ENCODE results near the gene ANKRD6.

ANKRD6 gene

GRCh38 chr6:89471287-89471867 lies 38.4 kb downstream of the ANKRD6 start:
- TF ChIP-seq GATA3 (IDR thresholded peaks at IDR 0.05; ENCODE audit: low read depth, low read length): no peak
- no peak for TF ChIP-seq GATA2 (IDR thresholded peaks at IDR 0.05; ENCODE audit: low read depth, low read length)

DNA sequence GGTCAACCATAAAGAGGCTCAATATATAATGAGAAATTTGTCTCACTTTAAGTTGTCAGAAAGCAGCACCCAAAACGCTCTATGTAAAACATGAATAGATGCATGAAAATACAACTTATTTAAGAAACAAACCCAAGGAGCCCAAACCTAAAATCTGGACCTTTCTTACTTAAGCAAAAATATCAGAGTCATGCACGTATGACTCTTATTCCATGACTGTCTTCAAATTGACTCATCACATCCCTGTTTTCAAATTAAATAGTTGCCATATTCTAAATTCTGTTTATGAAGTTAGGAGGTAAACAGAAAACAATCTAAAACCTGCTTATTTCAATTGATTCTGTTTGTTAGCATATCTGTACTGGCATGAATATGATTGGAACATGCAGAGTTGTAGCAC lies 42.1 kb downstream of the ANKRD6 start:
- TF ChIP-seq GATA2 (IDR thresholded peaks at IDR 0.05; ENCODE audit: low read depth, low read length) (no peak), GATA3 (IDR thresholded peaks at IDR 0.05; ENCODE audit: low read depth, low read length) (no peak)

GRCh38 chr6:89475634-89476033 lies 42.7 kb downstream of the ANKRD6 start:
- TF ChIP-seq GATA3 (IDR thresholded peaks at IDR 0.05; ENCODE audit: low read depth, low read length): no peak
- no peak for TF ChIP-seq GATA2 (IDR thresholded peaks at IDR 0.05; ENCODE audit: low read depth, low read length)

DNA sequence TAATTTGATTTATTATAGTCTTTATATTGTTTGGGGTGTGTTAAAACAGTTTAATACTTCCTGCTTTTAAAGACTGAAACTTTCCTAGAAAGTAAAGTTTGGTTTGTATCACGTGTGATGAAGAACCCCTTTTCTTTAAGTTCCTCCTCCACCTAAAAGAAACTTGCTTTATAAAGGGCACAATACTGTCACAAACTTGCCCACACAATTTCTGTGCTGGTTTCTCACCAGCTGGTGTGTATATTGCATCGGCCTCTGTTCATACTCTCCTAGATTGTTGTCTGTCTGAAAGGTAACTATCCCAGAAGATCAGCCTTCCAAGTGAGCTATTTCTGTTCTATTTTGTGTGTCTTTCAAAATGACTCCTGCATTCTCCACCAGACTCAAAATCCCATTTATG lies 46.9 kb downstream of the ANKRD6 start:
- no peak for TF ChIP-seq GATA3 (IDR thresholded peaks at IDR 0.05; ENCODE audit: low read depth, low read length)
- no peak for TF ChIP-seq GATA2 (IDR thresholded peaks at IDR 0.05; ENCODE audit: low read depth, low read length)

DNA sequence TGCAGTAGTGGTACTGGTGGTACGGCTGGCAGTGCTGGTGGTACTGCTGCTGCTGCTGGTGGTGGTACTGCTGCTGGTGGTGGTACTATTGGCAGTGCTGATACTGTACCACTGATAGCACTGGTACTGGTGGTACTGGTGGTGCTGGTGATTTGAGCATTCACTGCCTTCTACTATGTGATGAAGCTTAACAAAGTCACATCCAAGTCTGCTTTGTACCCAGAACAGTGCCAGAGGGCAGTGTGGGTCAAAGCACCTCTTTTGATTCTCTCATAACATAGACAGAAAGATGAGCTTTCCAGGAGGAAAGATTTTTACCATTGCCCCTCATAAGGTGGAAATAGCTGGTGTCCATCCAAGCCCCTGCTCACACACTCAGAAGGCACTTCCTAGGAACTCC lies 48.7 kb downstream of the ANKRD6 start:
- no peak for TF ChIP-seq GATA2 (IDR thresholded peaks at IDR 0.05; ENCODE audit: low read depth, low read length)
- TF ChIP-seq GATA3 (IDR thresholded peaks at IDR 0.05; ENCODE audit: low read depth, low read length): no peak

- TF ChIP-seq GATA2 (IDR thresholded peaks at IDR 0.05; ENCODE audit: low read depth, low read length): no peak
- TF ChIP-seq GATA3 (IDR thresholded peaks at IDR 0.05; ENCODE audit: low read depth, low read length): no peak
These were observed 49.2 kb downstream of the ANKRD6 start for GRCh38 chr6:89482126-89482525.

- no peak for TF ChIP-seq GATA3 (IDR thresholded peaks at IDR 0.05; ENCODE audit: low read depth, low read length)
- no peak for TF ChIP-seq GATA2 (IDR thresholded peaks at IDR 0.05; ENCODE audit: low read depth, low read length)
These were observed 50.3 kb downstream of the ANKRD6 start for GRCh38 chr6:89483111-89483720.

DNA sequence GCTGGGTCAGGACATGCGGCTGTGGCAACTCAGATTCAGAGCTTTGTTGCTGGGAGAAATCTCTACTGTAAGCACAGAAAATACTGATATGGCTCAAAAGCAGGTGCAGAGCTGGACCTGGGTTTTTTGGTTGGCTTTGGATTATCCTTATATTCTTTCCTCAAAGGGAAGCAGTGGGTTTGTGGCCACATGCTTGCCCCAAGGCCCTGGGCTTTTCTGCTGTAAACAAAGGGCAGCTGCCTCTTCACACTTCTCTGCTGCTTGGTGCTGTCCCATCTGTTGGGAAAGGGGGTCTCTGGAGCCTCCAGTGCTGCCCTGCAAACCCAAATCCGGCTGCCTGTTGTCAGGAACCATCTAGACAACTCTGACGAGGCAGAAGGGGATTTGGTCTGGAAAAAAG lies 52.4 kb downstream of the ANKRD6 start:
- TF ChIP-seq GATA3 (IDR thresholded peaks at IDR 0.05; ENCODE audit: low read depth, low read length): no peak
- no peak for TF ChIP-seq GATA2 (IDR thresholded peaks at IDR 0.05; ENCODE audit: low read depth, low read length)

GRCh38 chr6:89487864-89488263 lies 54.9 kb downstream of the ANKRD6 start:
- TF ChIP-seq GATA2 (IDR thresholded peaks at IDR 0.05; ENCODE audit: low read depth, low read length) (no peak), GATA3 (IDR thresholded peaks at IDR 0.05; ENCODE audit: low read depth, low read length) (no peak)

GRCh38 chr6:89488438-89488837 lies 55.5 kb downstream of the ANKRD6 start:
- no peak for TF ChIP-seq GATA2 (IDR thresholded peaks at IDR 0.05; ENCODE audit: low read depth, low read length)
- TF ChIP-seq GATA3 (IDR thresholded peaks at IDR 0.05; ENCODE audit: low read depth, low read length): no peak

GRCh38 chr6:89489078-89489477 lies 56.1 kb downstream of the ANKRD6 start:
- TF ChIP-seq GATA2 (IDR thresholded peaks at IDR 0.05; ENCODE audit: low read depth, low read length) (no peak), GATA3 (IDR thresholded peaks at IDR 0.05; ENCODE audit: low read depth, low read length) (no peak)

GRCh38 chr6:89492025-89492640 lies 59.2 kb downstream of the ANKRD6 start:
- no peak for TF ChIP-seq GATA3 (IDR thresholded peaks at IDR 0.05; ENCODE audit: low read depth, low read length)
- TF ChIP-seq GATA2 (IDR thresholded peaks at IDR 0.05; ENCODE audit: low read depth, low read length): no peak

DNA sequence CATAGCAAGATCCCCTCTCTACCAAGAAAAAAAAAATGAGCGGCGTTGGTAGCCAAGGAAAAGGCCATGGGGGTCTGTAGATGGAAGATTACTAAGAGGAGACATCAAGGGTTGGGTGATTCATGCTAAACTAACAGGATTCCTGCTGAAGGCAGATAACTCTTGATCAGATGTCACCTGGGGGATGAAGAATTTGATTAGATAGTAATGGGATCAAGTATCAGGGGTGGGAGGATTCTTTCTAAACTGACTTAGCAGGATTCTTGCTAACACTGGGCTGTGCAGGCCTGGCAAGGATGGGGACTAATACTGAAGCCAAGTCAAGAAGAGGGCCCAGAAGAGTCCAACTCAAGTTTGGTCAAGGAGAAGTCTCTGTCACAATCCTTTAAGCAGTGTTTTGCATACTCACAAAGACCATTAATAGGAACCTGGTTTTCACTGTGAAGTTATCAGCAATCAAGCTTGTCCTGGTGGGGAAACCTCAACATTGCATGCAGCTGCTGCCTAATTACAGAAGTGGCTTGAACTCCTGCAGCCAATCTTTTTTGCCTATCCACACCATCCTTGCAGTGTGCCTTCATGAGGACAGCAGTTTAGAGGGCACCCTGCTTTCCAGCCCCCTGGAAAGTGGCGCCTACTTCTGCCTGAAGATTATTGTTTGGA lies 61.3 kb downstream of the ANKRD6 start:
- TF ChIP-seq GATA2 (IDR thresholded peaks at IDR 0.05; ENCODE audit: low read depth, low read length) (no peak), GATA3 (IDR thresholded peaks at IDR 0.05; ENCODE audit: low read depth, low read length) (no peak)

- TF ChIP-seq GATA3 (IDR thresholded peaks at IDR 0.05; ENCODE audit: low read depth, low read length): no peak
- TF ChIP-seq GATA2 (IDR thresholded peaks at IDR 0.05; ENCODE audit: low read depth, low read length): peak; percentile 82
These were observed 63.1 kb downstream of the ANKRD6 start for GRCh38 chr6:89495961-89496535.

Data from SH-SY5Y (cell line).